SH-SY5Y (cell line): ENCODE results near the gene LRMDA.

ENCODE experiments used
- GATA2 ChIP-seq: IDR thresholded peaks from 2 replicates; pipeline ENCODE4 v1.6.1; 2011; ENCODE audit warnings: mild to moderate bottlenecking, low read depth, low read length
- GATA3 ChIP-seq: IDR thresholded peaks from 2 replicates; pipeline ENCODE4 v1.6.1; 2011; ENCODE audit warnings: low read depth, mild to moderate bottlenecking, low read length, moderate library complexity

DNA sequence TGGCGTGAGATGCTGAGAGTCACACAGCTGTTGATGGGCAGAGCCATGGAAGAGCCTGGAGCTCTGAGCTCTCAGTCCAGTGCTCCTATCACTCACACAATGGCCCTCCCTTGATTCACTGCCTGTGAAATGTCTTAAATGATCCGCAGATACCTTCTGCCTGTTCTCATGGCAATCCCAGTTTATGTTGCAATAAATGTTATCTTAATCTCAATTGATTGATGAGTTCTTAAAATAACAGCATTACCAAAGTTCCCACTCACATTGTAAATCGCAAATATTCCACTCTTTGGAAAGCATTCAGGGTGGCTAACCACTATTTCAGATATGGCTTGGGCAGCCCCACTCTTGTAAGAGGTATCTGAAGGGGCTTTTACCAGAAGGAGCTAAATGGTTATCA is 865.5 kb downstream of the LRMDA start:
- TF ChIP-seq GATA2, result no peak
- no peak for TF ChIP-seq GATA3
